Adipocyte (in vitro differentiated cells): ENCODE data around the gene DDX4.
"Not testable (repeated sequence)": the region's sequence is repeated elsewhere in the genome, so short reads cannot be mapped to it uniquely, and the experiment has no call there.

Experiments
- DNase-seq: peaks from one replicate; pipeline ENCODE4 v3.0.0-alpha.2; 2015; ENCODE audit warnings: low read depth
- H3K27me3 ChIP-seq: replicated peaks from 2 replicates; pipeline ENCODE4 v1.7.0; 2013; ENCODE audit warnings: mild to moderate bottlenecking, low read length, moderate library complexity; ENCODE audit not compliant: control insufficient read depth, insufficient read depth
- H3K36me3 ChIP-seq: 2 replicates; pipeline ENCODE4 v1.7.0; 2013; ENCODE audit warnings: low read length, mild to moderate bottlenecking, moderate library complexity; ENCODE audit not compliant: control insufficient read depth, insufficient read depth, severe bottlenecking
- H3K4me1 ChIP-seq: 2 replicates; pipeline ENCODE4 v1.7.0; 2013; ENCODE audit warnings: mild to moderate bottlenecking, low read length, moderate library complexity; ENCODE audit not compliant: control insufficient read depth, insufficient read depth
- H3K4me3 ChIP-seq: 2 replicates; pipeline ENCODE4 v1.7.0; 2013; ENCODE audit warnings: mild to moderate bottlenecking, low read length, moderate library complexity
- H3K9ac ChIP-seq: 2 replicates; pipeline ENCODE4 v1.7.0; 2013; ENCODE audit warnings: mild to moderate bottlenecking, low read length, moderate library complexity
- H3K9me3 ChIP-seq: 2 replicates; pipeline ENCODE4 v1.7.0; 2013; ENCODE audit warnings: mild to moderate bottlenecking, low read length, moderate library complexity; ENCODE audit not compliant: control insufficient read depth

DDX4 gene

DNA sequence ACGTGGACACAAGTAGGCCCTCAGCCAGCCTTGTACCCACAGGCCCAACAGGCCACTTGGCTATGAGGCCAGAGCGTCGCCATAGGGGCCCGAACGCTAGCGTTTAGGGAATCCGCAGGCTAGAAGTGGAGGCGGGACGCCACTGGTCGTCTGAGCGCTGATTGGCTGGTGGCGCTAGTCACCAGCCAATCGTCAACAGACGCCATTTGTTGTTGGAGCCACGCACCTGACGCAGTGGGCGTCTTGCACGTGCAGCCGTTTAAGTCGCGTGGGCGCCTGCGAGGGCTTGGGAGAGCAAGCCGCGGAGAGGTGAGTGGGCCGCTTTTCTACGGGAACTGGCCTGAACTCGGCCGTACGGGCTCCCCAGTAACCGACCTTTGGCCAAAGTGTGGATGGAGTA is at the start of gene DDX4:
TSS of gene DDX4 (plus strand) at position 269 of the 400 bp plus-strand sequence. CDS start 903 bp downstream, outside the sequence.
- Histone ChIP-seq H3K27me3 (no peaks in the 10 kb centered on the region), H3K9me3 (no peaks in the 10 kb centered on the region), H3K36me3 (no peaks in the 10 kb centered on the region), H3K4me3 (no peak within 1 kb of the TSS), H3K9ac (no peak within 1 kb of the TSS), H3K4me1 (no peaks in the 10 kb centered on the region)
- no peak for DNase-seq

DNA sequence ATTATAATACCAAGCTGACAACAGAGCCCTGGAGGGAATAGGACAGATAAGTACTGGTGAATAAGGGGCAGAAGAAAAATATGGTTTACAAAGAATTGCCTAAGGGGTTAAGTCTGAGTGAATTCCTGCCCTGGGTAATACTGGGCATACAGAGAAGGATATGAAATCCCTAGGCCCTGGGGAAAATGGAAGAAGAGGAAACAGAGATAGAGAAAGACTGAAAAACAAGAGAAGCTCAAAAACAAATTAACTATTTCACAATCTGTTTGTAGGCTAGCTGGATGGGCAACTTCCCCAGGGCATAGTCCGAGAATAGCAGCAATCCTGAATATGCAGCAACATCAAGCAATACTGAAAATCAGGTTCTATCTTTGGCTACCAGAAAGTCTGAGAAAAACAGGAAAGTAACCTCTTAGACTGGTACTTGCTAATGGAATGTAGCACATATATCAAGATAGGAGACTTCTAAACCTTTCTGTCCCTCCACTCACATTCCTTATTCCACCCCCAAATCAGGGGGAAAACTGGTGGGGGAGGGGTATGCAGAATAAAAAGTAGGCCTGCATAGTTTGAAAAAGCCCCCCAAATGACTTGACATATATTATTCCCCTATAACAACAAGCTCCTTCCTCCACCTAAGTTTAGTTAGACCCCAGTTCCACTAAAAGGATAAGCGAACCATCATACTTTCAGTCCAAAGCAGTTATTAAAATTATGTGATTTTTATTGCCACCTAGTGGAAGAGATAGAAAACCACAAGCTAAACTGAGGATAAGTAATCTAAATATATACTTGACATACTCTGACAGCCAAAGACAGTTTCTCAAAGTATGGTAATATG is 46.4 kb upstream of the DDX4 start:
- peaks cover 26% of the 10 kb centered on the region for H3K4me1 ChIP-seq
- H3K27me3 ChIP-seq = no peaks in the 10 kb centered on the region
- peak; percentile 81 for DNase-seq
- H3K36me3 ChIP-seq = no peaks in the 10 kb centered on the region
- peak overlapping the region; percentile 89 for H3K9ac ChIP-seq
- no peaks in the 10 kb centered on the region for H3K9me3 ChIP-seq
- peak overlapping the region; percentile 72 for H3K4me3 ChIP-seq

DNA sequence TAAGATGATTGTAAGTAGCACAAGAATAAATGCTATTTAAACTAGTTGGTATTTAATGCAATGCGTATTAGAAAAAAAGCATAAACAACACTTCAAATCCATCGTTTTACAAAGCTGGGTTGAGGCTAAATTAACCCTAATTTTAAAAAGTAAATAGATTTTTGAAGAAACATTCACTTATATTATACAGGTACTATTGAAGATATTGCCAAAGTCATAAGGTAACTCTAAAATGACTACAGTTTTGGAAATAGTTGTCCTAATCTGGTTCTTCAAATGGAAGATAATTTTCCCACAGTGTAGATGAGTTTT is 45.8 kb upstream of the DDX4 start:
- peak overlapping the region; percentile 89 for H3K9ac ChIP-seq
- no peaks in the 10 kb centered on the region for H3K36me3 ChIP-seq
- DNase-seq = no peak
- no peak overlapping the region for H3K4me3 ChIP-seq
- H3K4me1 ChIP-seq = peaks cover 26% of the 10 kb centered on the region
- H3K27me3 ChIP-seq = no peaks in the 10 kb centered on the region
- no peaks in the 10 kb centered on the region for H3K9me3 ChIP-seq

DNA sequence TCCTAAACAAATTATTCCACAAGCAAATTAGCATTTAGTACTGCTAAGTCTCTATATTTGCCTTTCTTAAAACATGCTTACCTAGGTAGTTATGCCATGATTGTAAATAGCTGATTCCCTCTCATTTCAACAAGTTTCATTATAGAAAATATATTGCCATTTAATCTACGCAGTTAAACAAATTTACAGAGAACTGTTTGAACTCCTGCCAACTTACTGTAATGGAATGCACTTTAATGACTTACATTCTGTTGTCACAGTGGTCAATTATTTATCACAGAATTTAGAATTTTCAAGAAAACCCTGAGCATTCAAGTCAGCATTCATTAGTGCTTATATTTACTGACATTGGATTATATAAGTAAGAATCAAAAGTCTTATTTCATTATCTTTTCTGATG is 45.4 kb upstream of the DDX4 start:
- no peak for DNase-seq
- H3K4me1 ChIP-seq = peaks cover 26% of the 10 kb centered on the region
- peak overlapping the region; percentile 89 for H3K9ac ChIP-seq
- H3K27me3 ChIP-seq = no peaks in the 10 kb centered on the region
- peaks cover 4% of the 10 kb centered on the region for H3K36me3 ChIP-seq
- no peaks in the 10 kb centered on the region for H3K9me3 ChIP-seq
- no peak overlapping the region for H3K4me3 ChIP-seq

DNA sequence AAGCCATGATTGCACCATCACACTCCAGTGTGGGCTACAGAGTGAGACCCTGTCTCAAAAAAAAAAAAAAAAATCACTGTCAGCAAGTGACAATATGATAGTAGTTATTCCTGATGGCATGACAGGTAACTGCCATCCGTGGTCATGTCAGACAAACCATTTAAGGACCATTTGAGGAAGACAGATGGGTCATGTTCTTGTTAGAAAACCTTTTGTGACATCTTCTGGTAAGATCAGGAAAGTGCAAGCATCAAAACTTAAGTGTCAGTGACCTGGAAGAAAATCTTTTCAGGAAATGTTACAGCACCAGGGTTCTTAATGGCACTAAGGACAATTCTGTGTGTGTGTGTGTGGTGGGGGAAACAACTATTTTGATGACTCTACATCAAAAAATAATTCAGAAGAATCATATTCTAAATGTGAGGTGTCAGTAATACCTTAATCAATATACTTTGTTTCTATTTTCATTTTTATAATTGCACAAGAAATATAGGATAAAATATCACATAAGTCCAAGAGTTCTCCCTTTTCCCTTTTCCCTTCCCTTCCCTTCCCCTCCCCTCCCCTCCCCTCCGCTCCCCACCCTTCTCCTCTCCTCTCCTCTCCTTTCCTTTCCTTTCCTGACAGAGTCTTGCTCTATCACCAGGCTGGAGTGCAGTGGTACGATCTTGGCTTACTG is 43.6 kb upstream of the DDX4 start:
- Histone ChIP-seq H3K4me3 (no peak overlapping the region), H3K4me1 (peaks cover 26% of the 10 kb centered on the region), H3K9me3 (no peaks in the 10 kb centered on the region), H3K27me3 (no peaks in the 10 kb centered on the region), H3K9ac (no peak overlapping the region), H3K36me3 (peaks cover 5% of the 10 kb centered on the region)
- peak; percentile 45 for DNase-seq

DNA sequence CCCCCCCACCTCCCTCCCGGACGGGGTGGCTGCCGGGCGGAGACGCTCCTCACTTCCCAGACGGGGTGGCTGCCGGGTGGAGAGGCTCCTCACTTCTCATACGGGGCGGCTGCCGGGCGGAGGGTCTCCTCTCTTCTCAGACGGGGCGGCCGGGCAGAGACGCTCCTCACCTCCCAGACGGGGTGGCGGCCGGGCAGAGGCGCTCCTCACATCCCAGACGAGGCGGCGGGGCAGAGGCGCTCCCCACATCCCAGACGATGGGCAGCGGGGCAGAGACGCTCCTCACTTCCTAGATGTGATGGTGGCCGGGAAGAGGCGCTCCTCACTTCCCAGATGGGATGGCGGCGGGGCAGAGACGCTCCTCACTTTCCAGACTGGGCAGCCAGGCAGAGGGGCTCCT is 41.2 kb upstream of the DDX4 start:
- H3K4me3 ChIP-seq = not testable (repeated sequence)

DNA sequence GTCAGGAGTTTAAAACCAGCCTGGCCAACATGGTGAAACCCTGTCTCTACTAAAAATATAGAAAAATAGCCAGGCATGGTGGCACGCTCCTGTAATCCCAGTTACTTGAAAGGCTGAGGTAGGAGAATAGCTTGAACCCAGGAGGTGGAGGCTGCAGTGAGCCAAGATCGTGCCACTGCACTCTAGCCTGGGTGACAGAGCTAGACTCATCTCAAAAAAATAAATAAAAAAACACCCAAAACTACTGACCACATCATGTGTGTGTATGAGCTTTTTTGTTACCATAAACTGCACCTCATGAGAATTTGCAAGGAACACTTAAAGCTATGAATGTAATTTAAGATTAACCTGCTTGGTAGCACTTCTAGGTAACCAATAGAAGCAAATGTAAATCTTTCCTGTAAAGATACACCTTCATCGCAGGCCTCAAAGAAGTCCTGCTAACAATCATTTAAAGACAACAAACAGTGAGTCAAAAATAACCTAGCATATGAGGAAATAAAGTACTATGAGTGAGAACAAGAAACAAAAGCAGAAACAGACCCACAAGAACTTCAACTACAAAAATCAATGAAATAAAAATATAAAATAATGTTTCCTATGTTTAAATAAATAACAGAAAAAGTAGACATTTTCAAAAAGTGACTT is 38.7 kb upstream of the DDX4 start:
- no peak overlapping the region for H3K9ac ChIP-seq
- peaks cover 6% of the 10 kb centered on the region for H3K4me1 ChIP-seq
- H3K4me3 ChIP-seq = no peak overlapping the region
- H3K36me3 ChIP-seq = peaks cover 11% of the 10 kb centered on the region
- no peak for DNase-seq
- H3K9me3 ChIP-seq = no peaks in the 10 kb centered on the region
- H3K27me3 ChIP-seq = no peaks in the 10 kb centered on the region

More for the DNA sequence above, 41.2 kb upstream of the DDX4 start:
- H3K9ac ChIP-seq, H3K4me1 ChIP-seq, H3K9me3 ChIP-seq, H3K27me3 ChIP-seq, H3K36me3 ChIP-seq, DNase-seq: not testable (repeated sequence)

DNA sequence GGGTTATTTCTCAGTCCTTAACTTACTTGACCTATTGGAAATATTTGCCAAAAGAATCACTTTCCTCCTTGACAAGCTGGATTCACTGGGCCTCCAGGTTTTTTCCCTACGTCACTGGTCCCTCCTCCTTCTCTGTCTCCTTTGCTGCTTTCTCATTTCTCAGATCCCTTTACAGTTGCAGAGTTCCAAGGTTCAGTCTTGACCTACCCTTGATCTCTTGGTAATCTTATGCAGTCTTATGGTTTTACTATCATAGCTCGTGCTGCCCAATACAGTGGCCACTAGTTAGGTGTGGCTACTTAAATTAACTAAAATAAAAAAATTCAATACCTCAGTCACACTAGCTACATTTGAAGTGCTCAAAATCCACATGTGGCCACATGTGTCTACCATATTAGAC is 37.1 kb upstream of the DDX4 start:
- no peak for DNase-seq
- no peak overlapping the region for H3K9ac ChIP-seq
- H3K4me1 ChIP-seq = no peaks in the 10 kb centered on the region
- H3K36me3 ChIP-seq = peaks cover 11% of the 10 kb centered on the region
- H3K27me3 ChIP-seq = no peaks in the 10 kb centered on the region
- no peaks in the 10 kb centered on the region for H3K9me3 ChIP-seq
- no peak overlapping the region for H3K4me3 ChIP-seq

DNA sequence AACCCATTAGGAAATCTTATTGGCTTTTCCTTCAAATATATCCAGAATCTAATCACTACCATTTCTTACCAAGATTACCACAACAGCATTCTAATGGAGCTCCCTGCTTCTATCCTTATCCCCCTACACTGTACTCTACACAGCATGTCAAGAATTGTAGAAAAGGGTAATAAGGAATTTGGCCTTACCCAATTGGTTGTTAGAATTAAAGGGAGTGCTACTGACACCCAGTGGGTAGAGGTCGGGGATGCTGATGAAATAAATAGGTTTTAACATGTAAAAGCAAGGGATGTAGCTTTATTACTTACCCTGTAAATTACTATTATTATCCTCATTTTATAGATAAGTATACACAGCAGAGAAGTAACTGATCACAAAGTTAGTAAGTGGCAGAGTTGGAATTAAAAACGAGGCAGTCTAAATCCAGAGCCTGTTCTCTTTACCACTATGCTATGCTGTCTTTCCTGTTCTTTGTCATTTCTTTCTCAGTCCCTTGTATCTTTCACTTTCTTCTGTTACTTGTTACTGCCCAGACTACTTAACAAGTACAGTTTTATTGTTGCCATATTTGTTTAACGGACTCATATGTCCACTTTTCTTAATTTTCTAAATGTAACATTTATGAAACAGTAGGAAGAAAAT is 36.3 kb upstream of the DDX4 start:
- Histone ChIP-seq H3K4me1 (no peaks in the 10 kb centered on the region), H3K4me3 (no peak overlapping the region), H3K36me3 (peaks cover 11% of the 10 kb centered on the region), H3K9ac (no peak overlapping the region), H3K27me3 (no peaks in the 10 kb centered on the region), H3K9me3 (no peaks in the 10 kb centered on the region)
- no peak for DNase-seq

DNA sequence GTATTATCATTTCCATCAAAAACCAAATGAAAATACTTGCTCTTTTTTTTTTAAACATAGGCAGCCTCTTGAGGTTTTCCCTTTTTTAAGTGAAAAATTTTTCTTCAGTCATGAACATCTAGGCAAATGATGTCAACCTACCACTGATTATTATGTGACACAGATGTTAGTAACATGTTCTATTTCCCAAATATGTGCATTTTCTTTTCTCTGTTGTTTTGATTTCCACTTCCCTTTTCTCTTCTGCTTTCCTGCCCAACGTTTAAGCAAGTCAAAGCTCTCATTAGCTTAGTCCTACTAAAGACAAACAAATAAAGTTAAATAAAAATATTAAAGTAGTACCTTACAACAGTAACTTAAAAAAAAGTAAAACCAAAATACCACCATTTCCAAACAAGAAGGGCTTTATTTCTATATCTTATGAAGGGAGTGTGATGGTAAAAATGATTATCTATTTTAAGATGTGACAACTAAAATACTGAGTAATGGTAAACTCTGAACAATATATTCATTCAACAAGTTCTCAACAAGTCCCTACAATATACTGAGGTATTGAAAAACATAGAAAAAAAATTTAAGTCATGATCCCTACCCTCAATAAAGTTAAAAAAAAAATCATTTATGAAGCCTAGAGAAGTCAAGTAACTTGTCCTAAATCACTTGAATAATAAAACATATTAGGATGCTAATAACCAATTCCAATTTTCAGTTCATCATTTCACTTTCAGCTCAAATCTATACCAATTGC is 35.1 kb upstream of the DDX4 start:
- no peaks in the 10 kb centered on the region for H3K9me3 ChIP-seq
- H3K27me3 ChIP-seq = no peaks in the 10 kb centered on the region
- no peak for DNase-seq
- no peak overlapping the region for H3K4me3 ChIP-seq
- H3K4me1 ChIP-seq = no peaks in the 10 kb centered on the region
- H3K9ac ChIP-seq = no peak overlapping the region
- H3K36me3 ChIP-seq = peaks cover 9% of the 10 kb centered on the region
